Natural killer cell (primary cell): ENCODE results near the gene FSTL4. TPM values are rescaled to one million over a fixed set of nuclear protein-coding genes. Genes with fewer than 3 reads are reported as not detected.

ENCODE experiments used
- ATAC-seq, 3 donors: fragments of 150-1000 bp in 2 of 3; fragments of 200-7000 bp in 1 of 3; cut with Tn5 transposase; 1 replicate in 1 of 3; 2 replicates in 2 of 3; pipeline ENCODE4 v1.10.0; 2021; ENCODE audit warnings: mild to moderate bottlenecking in 2 of 3, moderate library complexity in 2 of 3
- DNase-seq, 2 donors: peaks; one replicate each; pipeline versions ENCODE4 v3.0.0 to v3.0.0-alpha.2; 2013 to 2021; ENCODE audit warnings: mixed read lengths in 1 of 2
- H3K27ac ChIP-seq: one replicate; pipeline ENCODE4 v1.5.1; 2013; ENCODE audit warnings: mild to moderate bottlenecking, low read length
- H3K27me3 ChIP-seq: one replicate; pipeline ENCODE4 v1.6.1; 2013; ENCODE audit warnings: low read length; ENCODE audit not compliant: control insufficient read depth, insufficient read depth
- H3K36me3 ChIP-seq: one replicate; pipeline ENCODE4 v1.6.1; 2013; ENCODE audit warnings: low read length; ENCODE audit not compliant: control insufficient read depth, insufficient read depth
- H3K4me1 ChIP-seq: one replicate; pipeline ENCODE4 v1.6.1; 2013; ENCODE audit warnings: low read length; ENCODE audit not compliant: control insufficient read depth, insufficient read depth
- H3K4me3 ChIP-seq: one replicate; pipeline ENCODE4 v1.5.1; 2013; ENCODE audit warnings: low read length
- H3K9me3 ChIP-seq: one replicate; pipeline ENCODE4 v1.6.1; 2013; ENCODE audit warnings: low read length; ENCODE audit not compliant: control insufficient read depth, insufficient read depth
- H3K27ac Mint-ChIP-seq, 2 donors: one replicate each; pipeline ENCODE4 v1.8.0; 2022; ENCODE audit warnings: mild to moderate bottlenecking in 2 of 2, mixed read lengths in 2 of 2, moderate library complexity in 1 of 2
- H3K27me3 Mint-ChIP-seq, 2 donors: one replicate each; pipeline ENCODE4 v1.8.0; 2022; ENCODE audit warnings: low read depth in 2 of 2, mixed read lengths in 2 of 2
- H3K36me3 Mint-ChIP-seq: one replicate; pipeline ENCODE4 v1.8.0; 2022; ENCODE audit warnings: mixed read lengths
- H3K4me1 Mint-ChIP-seq, 2 donors: one replicate each; pipeline ENCODE4 v1.8.0; 2022; ENCODE audit warnings: mixed read lengths in 2 of 2
- H3K4me3 Mint-ChIP-seq: one replicate; pipeline ENCODE4 v1.8.0; 2022; ENCODE audit warnings: mild to moderate bottlenecking, moderate library complexity, mixed read lengths
- H3K9me3 Mint-ChIP-seq, 2 donors: one replicate each; pipeline ENCODE4 v1.8.0; 2022; ENCODE audit warnings: mixed read lengths in 2 of 2
- CTCF ChIP-seq: fragments of 200-600 bp; IDR thresholded peaks from one replicate; pipeline ENCODE4 v1.8.0; 2022; ENCODE audit warnings: antibody characterized with exemption
- WGBS: methylation state at CpG from one replicate; pipeline ENCODE4 v1.1.7; 2013; ENCODE audit warnings: missing lambda C conversion rate; ENCODE audit not compliant: insufficient coverage; 5-methylcytosine and 5-hydroxymethylcytosine counted together
- intact Hi-C: fragments of 100-400 bp; cut with micrococcal nuclease; formaldehyde crosslinking; loops from one replicate; pipeline ENCODE4 v1.14.2; 2022
- total RNA-seq, 4 donors: library from RNA; stranded (reverse); fragments of 120-200 nt in 1 of 4; gene quantifications; one replicate each; pipeline versions ENCODE4 v1.2.3 to v1.2.4, GENCODE V29; 2013 to 2022

Gene FSTL4
- total RNA-seq, 3 donors from 2014 or later (not counting 1 experiment from before 2014, with no cell fraction given), result 0.11 to 0.75 (median 0.55) TPM

GRCh38 chr5:133439859-133440258, 172.5 kb downstream of the FSTL4 start:
- DNase-seq (no peak), ATAC-seq (no peak)
- no peak overlapping the region for H3K4me3 Mint-ChIP-seq
- no peak overlapping the region for H3K27ac Mint-ChIP-seq
- no peaks in the 10 kb centered on the region for H3K36me3 ChIP-seq
- no peaks in the 10 kb centered on the region for H3K4me1 Mint-ChIP-seq
- H3K4me3 ChIP-seq, result no peak overlapping the region
- WGBS, result 87% methylated on average over 8 of the region's 8 CpGs
- peaks cover 7 to 9% of the 10 kb centered on the region in 2 donors for H3K27me3 Mint-ChIP-seq
- H3K27ac ChIP-seq, result no peak overlapping the region
- intact Hi-C loops, result no loop called here
- no peak for TF ChIP-seq CTCF
- no peaks in the 10 kb centered on the region for H3K9me3 ChIP-seq
- no peaks in the 10 kb centered on the region for H3K27me3 ChIP-seq
- H3K36me3 Mint-ChIP-seq, result no peaks in the 10 kb centered on the region
- no peaks in the 10 kb centered on the region for H3K9me3 Mint-ChIP-seq
- no peaks in the 10 kb centered on the region for H3K4me1 ChIP-seq

- H3K4me3 Mint-ChIP-seq, result no peak overlapping the region
- no peaks in the 10 kb centered on the region for H3K4me1 ChIP-seq
- no peak for ATAC-seq
- no peaks in the 10 kb centered on the region for H3K9me3 ChIP-seq
- H3K9me3 Mint-ChIP-seq, result no peaks in the 10 kb centered on the region
- H3K27me3 Mint-ChIP-seq, result peaks cover 10 to 12% of the 10 kb centered on the region in 2 donors
- TF ChIP-seq CTCF, result no peak
- no peaks in the 10 kb centered on the region for H3K27me3 ChIP-seq
- H3K36me3 Mint-ChIP-seq, result no peaks in the 10 kb centered on the region
- WGBS, result 86% methylated on average over 3 of the region's 3 CpGs
- intact Hi-C loops, result no loop called here
- no peak overlapping the region for H3K4me3 ChIP-seq
- H3K36me3 ChIP-seq, result no peaks in the 10 kb centered on the region
- no peak overlapping the region for H3K27ac Mint-ChIP-seq
- H3K4me1 Mint-ChIP-seq, result no peaks in the 10 kb centered on the region
- no peak for DNase-seq
- H3K27ac ChIP-seq, result no peak overlapping the region
These were observed 173.9 kb downstream of the FSTL4 start for GRCh38 chr5:133438487-133438886.

- Mint-ChIP-seq H3K36me3 (no peaks in the 10 kb centered on the region), H3K4me1 (no peaks in the 10 kb centered on the region), H3K9me3 (no peaks in the 10 kb centered on the region), H3K27me3 (peaks cover 13 to 14% of the 10 kb centered on the region in 2 donors), H3K4me3 (no peak overlapping the region), H3K27ac (no peak overlapping the region)
- ATAC-seq (no peak), DNase-seq (no peak)
- Histone ChIP-seq H3K4me1 (no peaks in the 10 kb centered on the region), H3K4me3 (no peak overlapping the region), H3K27me3 (no peaks in the 10 kb centered on the region), H3K27ac (no peak overlapping the region), H3K9me3 (no peaks in the 10 kb centered on the region), H3K36me3 (no peaks in the 10 kb centered on the region)
- intact Hi-C loops, result no loop called here
- TF ChIP-seq CTCF, result no peak
These were observed 178.0 kb downstream of the FSTL4 start for GRCh38 chr5:133434336-133434735.

- WGBS, result 85% methylated on average over 6 of the region's 6 CpGs
- Mint-ChIP-seq H3K9me3 (no peaks in the 10 kb centered on the region), H3K27me3 (peaks cover 13% of the 10 kb centered on the region in 2 donors), H3K36me3 (no peaks in the 10 kb centered on the region), H3K4me1 (no peaks in the 10 kb centered on the region), H3K4me3 (no peak overlapping the region), H3K27ac (no peak overlapping the region)
- Histone ChIP-seq H3K9me3 (no peaks in the 10 kb centered on the region), H3K36me3 (no peaks in the 10 kb centered on the region), H3K4me3 (no peak overlapping the region), H3K27me3 (no peaks in the 10 kb centered on the region), H3K27ac (no peak overlapping the region), H3K4me1 (no peaks in the 10 kb centered on the region)
- ATAC-seq (no peak), DNase-seq (no peak)
- intact Hi-C loops, result no loop called here
- TF ChIP-seq CTCF, result no peak
These were observed 178.7 kb downstream of the FSTL4 start for GRCh38 chr5:133433641-133434040.
